Gastrocnemius medialis (tissue), 4 donors: Measurements from ENCODE around the gene SH3TC1.

ENCODE experiments used
- POLR2A ChIP-seq, 2 donors: fragments of 450-650 bp; IDR thresholded peaks; one replicate each; pipeline ENCODE4 v1.6.1; 2017; ENCODE audit warnings: antibody characterized with exemption in 2 of 2, mild to moderate bottlenecking in 2 of 2, moderate library complexity in 2 of 2
- TF ChIP-seq, protein P1 (sequence below), 5 experiments: fragments of 450-650 bp in 3 of 5; fragments of 200-600 bp in 2 of 5; sonication (generic) in 2 of 5; IDR thresholded peaks in 4 of 5; conservative IDR thresholded peaks in 1 of 5; 1 replicate in 4 of 5; 2 replicates in 1 of 5; pipeline ENCODE4 v1.5.1; 2016 to 2019; ENCODE audit warnings: antibody characterized with exemption in 5 of 5, mild to moderate bottlenecking in 3 of 5, moderate library complexity in 3 of 5

DNA sequence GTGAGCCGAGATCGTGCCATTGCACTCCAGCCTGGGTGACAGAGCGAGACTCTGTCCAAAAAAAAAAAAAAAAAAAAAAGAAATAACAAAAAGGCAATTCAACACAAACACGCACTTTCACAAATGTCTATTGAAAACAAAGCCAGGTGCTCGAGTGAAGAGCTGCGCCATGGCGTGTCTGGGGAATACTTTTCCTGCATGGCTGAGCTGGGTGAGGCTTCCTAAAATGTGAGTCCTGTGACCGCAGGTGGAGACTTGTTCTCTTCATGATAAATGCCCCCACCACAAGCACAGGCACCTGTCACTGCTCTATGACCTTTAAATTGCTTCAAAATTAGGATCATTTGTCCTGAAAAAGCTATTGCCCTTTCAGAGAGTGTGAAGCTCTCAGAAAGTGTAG lies 36.5 kb upstream of the SH3TC1 start:
- TF ChIP-seq, protein P1, sequence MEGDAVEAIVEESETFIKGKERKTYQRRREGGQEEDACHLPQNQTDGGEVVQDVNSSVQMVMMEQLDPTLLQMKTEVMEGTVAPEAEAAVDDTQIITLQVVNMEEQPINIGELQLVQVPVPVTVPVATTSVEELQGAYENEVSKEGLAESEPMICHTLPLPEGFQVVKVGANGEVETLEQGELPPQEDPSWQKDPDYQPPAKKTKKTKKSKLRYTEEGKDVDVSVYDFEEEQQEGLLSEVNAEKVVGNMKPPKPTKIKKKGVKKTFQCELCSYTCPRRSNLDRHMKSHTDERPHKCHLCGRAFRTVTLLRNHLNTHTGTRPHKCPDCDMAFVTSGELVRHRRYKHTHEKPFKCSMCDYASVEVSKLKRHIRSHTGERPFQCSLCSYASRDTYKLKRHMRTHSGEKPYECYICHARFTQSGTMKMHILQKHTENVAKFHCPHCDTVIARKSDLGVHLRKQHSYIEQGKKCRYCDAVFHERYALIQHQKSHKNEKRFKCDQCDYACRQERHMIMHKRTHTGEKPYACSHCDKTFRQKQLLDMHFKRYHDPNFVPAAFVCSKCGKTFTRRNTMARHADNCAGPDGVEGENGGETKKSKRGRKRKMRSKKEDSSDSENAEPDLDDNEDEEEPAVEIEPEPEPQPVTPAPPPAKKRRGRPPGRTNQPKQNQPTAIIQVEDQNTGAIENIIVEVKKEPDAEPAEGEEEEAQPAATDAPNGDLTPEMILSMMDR (IDR thresholded peaks at IDR 0.05 in 4 of 5, conservative IDR thresholded peaks at IDR 0.05 in 1 of 5): no peak
- TF ChIP-seq POLR2A (IDR thresholded peaks at IDR 0.05): no peak
